ENCODE results near the gene SMURF2. TPM values are rescaled to one million over a fixed set of nuclear protein-coding genes. Genes with fewer than 3 reads are reported as not detected.
A peak's percentile ranks its signal among the peaks of the same experiment; 100 is the strongest.

The SMURF2 gene
- total RNA-seq, 1 experiment from 2014 or later: 8.0 TPM

- H3K27me3 ChIP-seq (ENCODE audit: low read length): no peaks in the 10 kb centered on the region
- H3K9me2 ChIP-seq (replicated peaks; ENCODE audit: insufficient read depth, low read length): no peaks in the 10 kb centered on the region
- H3K79me2 ChIP-seq (ENCODE audit: low read length): peaks cover 66% of the 10 kb centered on the region
- H3K36me3 ChIP-seq (ENCODE audit: insufficient read depth, low read length): peaks cover 62% of the 10 kb centered on the region
- H3K27ac ChIP-seq (ENCODE audit: low read length): peak overlapping the region; percentile 94
- DNase-seq: peak; percentile 94
- H3K9me3 ChIP-seq (ENCODE audit: low read length): no peaks in the 10 kb centered on the region
- H3K4me1 ChIP-seq (ENCODE audit: low read length): peaks cover 54% of the 10 kb centered on the region
- H3K9ac ChIP-seq (ENCODE audit: low read length): peak overlapping the region; percentile 100
- peak overlapping the region; percentile 97 for H3K4me2 ChIP-seq (ENCODE audit: low read depth, low read length, poor library complexity, severe bottlenecking)
- H4K20me1 ChIP-seq (ENCODE audit: insufficient read depth, low read depth, low read length): peaks cover 69% of the 10 kb centered on the region
- no peak overlapping the region for H2AFZ ChIP-seq (ENCODE audit: low read length)
- H3K4me3 ChIP-seq (ENCODE audit: low read length): peak overlapping the region; percentile 97
These were observed 156.5 kb downstream of the SMURF2 start for GRCh38 chr17:64505340-64506200.

- H3K9me2 ChIP-seq (replicated peaks; ENCODE audit: insufficient read depth, low read length): no peaks in the 10 kb centered on the region
- peaks cover 73% of the 10 kb centered on the region for H4K20me1 ChIP-seq (ENCODE audit: insufficient read depth, low read depth, low read length)
- peaks cover 64% of the 10 kb centered on the region for H3K79me2 ChIP-seq (ENCODE audit: low read length)
- peaks cover 64% of the 10 kb centered on the region for H3K36me3 ChIP-seq (ENCODE audit: insufficient read depth, low read length)
- H3K27ac ChIP-seq (ENCODE audit: low read length): peak overlapping the region; percentile 94
- DNase-seq: no peak
- no peaks in the 10 kb centered on the region for H3K27me3 ChIP-seq (ENCODE audit: low read length)
- peaks cover 61% of the 10 kb centered on the region for H3K4me1 ChIP-seq (ENCODE audit: low read length)
- H3K9ac ChIP-seq (ENCODE audit: low read length): peak overlapping the region; percentile 100
- no peaks in the 10 kb centered on the region for H3K9me3 ChIP-seq (ENCODE audit: low read length)
- H3K4me2 ChIP-seq (ENCODE audit: low read depth, low read length, poor library complexity, severe bottlenecking): peak overlapping the region; percentile 97
- peak overlapping the region; percentile 97 for H3K4me3 ChIP-seq (ENCODE audit: low read length)
- no peak overlapping the region for H2AFZ ChIP-seq (ENCODE audit: low read length)
These were observed 157.3 kb downstream of the SMURF2 start for GRCh38 chr17:64504769-64505339.

GRCh38 chr17:64503821-64504768, 158.0 kb downstream of the SMURF2 start:
- H3K4me3 ChIP-seq (ENCODE audit: low read length): peak overlapping the region; percentile 97
- H3K27ac ChIP-seq (ENCODE audit: low read length): peak overlapping the region; percentile 94
- H3K36me3 ChIP-seq (ENCODE audit: insufficient read depth, low read length): peaks cover 66% of the 10 kb centered on the region
- peaks cover 75% of the 10 kb centered on the region for H4K20me1 ChIP-seq (ENCODE audit: insufficient read depth, low read depth, low read length)
- H3K9me3 ChIP-seq (ENCODE audit: low read length): no peaks in the 10 kb centered on the region
- H3K9me2 ChIP-seq (replicated peaks; ENCODE audit: insufficient read depth, low read length): no peaks in the 10 kb centered on the region
- no peak for DNase-seq
- H3K4me2 ChIP-seq (ENCODE audit: low read depth, low read length, poor library complexity, severe bottlenecking): peak overlapping the region; percentile 97
- no peaks in the 10 kb centered on the region for H3K27me3 ChIP-seq (ENCODE audit: low read length)
- H3K79me2 ChIP-seq (ENCODE audit: low read length): peaks cover 59% of the 10 kb centered on the region
- no peak overlapping the region for H2AFZ ChIP-seq (ENCODE audit: low read length)
- peak overlapping the region; percentile 100 for H3K9ac ChIP-seq (ENCODE audit: low read length)
- H3K4me1 ChIP-seq (ENCODE audit: low read length): peaks cover 69% of the 10 kb centered on the region

GRCh38 chr17:64503341-64503740, 158.8 kb downstream of the SMURF2 start:
- Histone ChIP-seq H3K4me2 (ENCODE audit: low read depth, low read length, poor library complexity, severe bottlenecking) (peak overlapping the region; percentile 97), H2AFZ (ENCODE audit: low read length) (no peak overlapping the region), H3K4me1 (ENCODE audit: low read length) (peaks cover 74% of the 10 kb centered on the region), H3K9me3 (ENCODE audit: low read length) (no peaks in the 10 kb centered on the region), H4K20me1 (ENCODE audit: insufficient read depth, low read depth, low read length) (peaks cover 77% of the 10 kb centered on the region), H3K4me3 (ENCODE audit: low read length) (no peak overlapping the region), H3K27me3 (ENCODE audit: low read length) (no peaks in the 10 kb centered on the region), H3K9ac (ENCODE audit: low read length) (0 out of 2 replicates have a peak overlapping the region, but pooled peaks have one; percentile 5), H3K27ac (ENCODE audit: low read length) (peak overlapping the region; percentile 94; the same call in 1 of the 2 replicates), H3K9me2 (replicated peaks; ENCODE audit: insufficient read depth, low read length) (no peaks in the 10 kb centered on the region), H3K36me3 (ENCODE audit: insufficient read depth, low read length) (peaks cover 69% of the 10 kb centered on the region), H3K79me2 (ENCODE audit: low read length) (peaks cover 52% of the 10 kb centered on the region)
- no peak for DNase-seq

DNA sequence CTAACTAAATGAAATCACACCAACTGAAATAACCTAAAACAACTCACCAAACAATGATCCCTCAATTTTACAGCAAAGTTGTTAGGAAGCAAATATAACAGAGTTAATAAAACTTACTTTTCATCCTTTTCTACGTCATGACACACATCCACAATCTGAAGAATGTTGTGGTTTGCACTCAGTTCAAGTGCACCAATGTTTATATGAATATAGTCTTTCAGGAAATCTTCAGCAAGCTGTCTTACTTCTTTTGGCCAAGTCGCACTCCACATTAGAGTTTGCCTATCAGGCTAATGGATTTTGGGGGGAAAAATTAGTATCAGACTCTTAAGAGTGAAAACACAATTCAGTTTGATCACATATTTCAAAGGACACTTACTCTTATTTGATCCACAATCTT, 159.3 kb downstream of the SMURF2 start:
- H4K20me1 ChIP-seq (ENCODE audit: insufficient read depth, low read depth, low read length): peaks cover 77% of the 10 kb centered on the region
- no peak for DNase-seq
- H3K9me3 ChIP-seq (ENCODE audit: low read length): no peaks in the 10 kb centered on the region
- no peak overlapping the region for H3K9ac ChIP-seq (ENCODE audit: low read length)
- H3K36me3 ChIP-seq (ENCODE audit: insufficient read depth, low read length): peaks cover 69% of the 10 kb centered on the region
- H2AFZ ChIP-seq (ENCODE audit: low read length): no peak overlapping the region
- peaks cover 74% of the 10 kb centered on the region for H3K4me1 ChIP-seq (ENCODE audit: low read length)
- no peak overlapping the region for H3K4me3 ChIP-seq (ENCODE audit: low read length)
- H3K9me2 ChIP-seq (replicated peaks; ENCODE audit: insufficient read depth, low read length): no peaks in the 10 kb centered on the region
- H3K27ac ChIP-seq (ENCODE audit: low read length): no peak overlapping the region
- H3K4me2 ChIP-seq (ENCODE audit: low read depth, low read length, poor library complexity, severe bottlenecking): peak overlapping the region; percentile 97
- H3K27me3 ChIP-seq (ENCODE audit: low read length): no peaks in the 10 kb centered on the region
- H3K79me2 ChIP-seq (ENCODE audit: low read length): peaks cover 47% of the 10 kb centered on the region

DNA sequence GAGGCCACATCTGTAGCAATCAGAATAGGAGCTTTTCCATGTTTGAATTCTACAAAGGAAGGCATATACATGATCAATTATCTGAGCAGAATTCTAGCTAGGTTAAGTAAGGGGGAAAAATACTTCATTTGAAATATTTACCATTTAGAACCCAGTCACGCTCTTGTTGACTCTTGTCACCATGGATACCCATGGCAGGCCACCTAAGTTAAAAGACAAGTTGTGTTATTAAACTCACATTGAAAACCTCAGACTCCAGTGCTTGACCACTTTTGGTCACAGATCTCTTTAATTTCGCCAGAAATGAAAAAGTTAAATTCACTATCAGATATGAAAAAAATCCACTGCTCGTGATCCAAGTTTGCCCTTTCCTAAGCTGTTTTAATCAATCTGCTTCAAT, 160.1 kb downstream of the SMURF2 start:
- Histone ChIP-seq H3K4me1 (ENCODE audit: low read length) (peaks cover 80% of the 10 kb centered on the region), H3K4me2 (ENCODE audit: low read depth, low read length, poor library complexity, severe bottlenecking) (no peak overlapping the region), H4K20me1 (ENCODE audit: insufficient read depth, low read depth, low read length) (peaks cover 69% of the 10 kb centered on the region), H3K9ac (ENCODE audit: low read length) (no peak overlapping the region), H2AFZ (ENCODE audit: low read length) (no peak overlapping the region), H3K36me3 (ENCODE audit: insufficient read depth, low read length) (peaks cover 69% of the 10 kb centered on the region), H3K4me3 (ENCODE audit: low read length) (no peak overlapping the region), H3K27ac (ENCODE audit: low read length) (no peak overlapping the region), H3K79me2 (ENCODE audit: low read length) (peaks cover 39% of the 10 kb centered on the region), H3K9me3 (ENCODE audit: low read length) (no peaks in the 10 kb centered on the region), H3K27me3 (ENCODE audit: low read length) (no peaks in the 10 kb centered on the region), H3K9me2 (replicated peaks; ENCODE audit: insufficient read depth, low read length) (no peaks in the 10 kb centered on the region)
- no peak for DNase-seq

DNA sequence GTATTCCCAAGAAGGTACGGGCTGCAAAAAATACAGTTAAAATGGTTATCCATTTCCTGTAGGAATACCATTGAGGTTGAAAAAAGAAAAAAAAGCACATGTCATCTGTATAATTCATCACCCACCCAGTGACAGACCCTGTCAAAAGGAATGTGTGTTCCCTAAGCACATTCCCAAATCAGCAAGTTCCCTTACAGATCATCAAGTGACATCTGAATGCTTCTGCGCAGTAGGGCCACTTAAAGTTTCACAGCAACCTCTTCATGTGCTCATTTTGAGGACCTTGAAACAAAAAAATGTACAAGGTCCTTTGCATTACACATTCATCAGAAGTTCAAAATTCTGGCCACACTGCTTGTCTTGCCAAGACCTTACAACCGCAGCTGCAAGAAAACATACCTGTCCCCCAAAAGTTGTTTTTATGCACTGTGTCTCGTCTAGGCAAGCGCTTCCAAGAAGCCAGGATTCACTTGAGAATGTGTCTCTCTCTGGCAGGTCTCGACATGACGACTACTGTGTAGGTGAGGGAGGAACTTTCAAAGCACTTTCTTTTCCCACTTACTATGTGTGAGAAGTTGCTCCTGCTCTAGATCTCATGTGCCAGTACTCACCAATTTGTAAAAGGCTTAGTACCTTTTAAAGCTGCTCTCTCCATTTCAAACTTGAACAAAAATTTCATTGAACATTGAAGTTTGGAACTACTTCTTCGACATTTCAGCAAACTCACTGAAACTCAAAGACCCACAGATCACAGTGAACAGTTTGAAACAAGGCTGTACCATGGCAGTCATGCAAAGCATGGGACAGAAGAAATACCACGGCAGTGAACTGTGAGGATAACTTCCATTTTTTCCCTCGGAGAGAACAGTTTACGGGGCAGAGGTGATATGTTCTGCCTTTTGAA, 161.0 kb downstream of the SMURF2 start:
- Histone ChIP-seq H3K27ac (ENCODE audit: low read length) (no peak overlapping the region), H3K9me2 (replicated peaks; ENCODE audit: insufficient read depth, low read length) (no peaks in the 10 kb centered on the region), H3K4me3 (ENCODE audit: low read length) (no peak overlapping the region), H3K9ac (ENCODE audit: low read length) (no peak overlapping the region), H4K20me1 (ENCODE audit: insufficient read depth, low read depth, low read length) (peaks cover 68% of the 10 kb centered on the region), H3K9me3 (ENCODE audit: low read length) (no peaks in the 10 kb centered on the region), H3K4me2 (ENCODE audit: low read depth, low read length, poor library complexity, severe bottlenecking) (no peak overlapping the region), H3K27me3 (ENCODE audit: low read length) (no peaks in the 10 kb centered on the region), H3K4me1 (ENCODE audit: low read length) (peaks cover 80% of the 10 kb centered on the region), H3K36me3 (ENCODE audit: insufficient read depth, low read length) (peaks cover 69% of the 10 kb centered on the region), H2AFZ (ENCODE audit: low read length) (no peak overlapping the region), H3K79me2 (ENCODE audit: low read length) (peaks cover 42% of the 10 kb centered on the region)
- no peak for DNase-seq

All from Karpas-422 (cell line).